Hippocampal formation (tissue), 2 donors: ENCODE measurements around the gene SSC4D.
A peak's percentile ranks its signal among the peaks of the same experiment; 100 is the strongest.
"Not testable (repeated sequence)": the region's sequence is repeated elsewhere in the genome, so short reads cannot be mapped to it uniquely, and the experiment has no call there.

ENCODE experiments used
- DNase-seq, 2 donors: peaks; one replicate each; lab custom pipeline; 2025; lab: John Stamatoyannopoulos, UW

The SSC4D gene

DNA sequence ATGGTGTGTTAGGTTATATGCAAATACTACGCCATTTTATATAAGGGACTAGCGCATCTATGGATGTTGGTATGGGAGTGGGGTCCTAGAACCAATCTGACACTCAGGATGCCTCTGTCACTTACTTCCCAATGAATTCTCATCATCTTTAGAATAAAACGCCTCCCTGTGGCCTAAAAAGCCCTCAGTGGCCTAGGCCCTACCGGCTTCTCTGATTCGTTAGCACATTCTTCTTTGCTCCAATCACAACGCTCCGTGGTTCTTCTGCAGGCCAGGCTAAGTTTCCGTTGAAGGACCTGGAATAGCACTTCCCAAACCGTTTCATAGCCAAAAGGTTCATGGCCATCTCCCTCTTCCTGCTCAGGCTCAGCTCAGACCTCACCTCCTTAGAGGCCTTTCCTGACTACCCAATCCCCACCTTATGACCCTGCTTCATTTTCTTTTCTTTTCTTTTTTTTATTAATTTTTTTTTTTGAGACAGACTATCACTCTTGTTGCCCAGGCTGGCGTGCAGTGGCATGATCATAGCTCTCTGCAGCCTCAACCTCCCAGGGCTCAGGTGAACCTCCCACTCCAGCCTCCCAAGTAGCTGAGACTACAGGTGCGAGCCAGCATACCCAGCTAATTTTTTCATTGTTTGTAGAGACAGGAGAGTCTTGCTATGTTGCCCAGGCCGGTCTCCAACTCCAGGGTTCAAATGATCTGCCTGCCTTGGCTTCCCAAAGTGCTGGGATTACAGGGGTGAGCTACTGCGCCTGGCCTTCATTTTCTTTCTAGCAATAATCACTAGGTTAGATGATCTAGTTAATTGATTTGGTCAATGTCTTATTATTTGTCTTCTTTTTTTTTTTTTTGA, 26.2 kb downstream of the SSC4D start:
- no peak for DNase-seq

DNA sequence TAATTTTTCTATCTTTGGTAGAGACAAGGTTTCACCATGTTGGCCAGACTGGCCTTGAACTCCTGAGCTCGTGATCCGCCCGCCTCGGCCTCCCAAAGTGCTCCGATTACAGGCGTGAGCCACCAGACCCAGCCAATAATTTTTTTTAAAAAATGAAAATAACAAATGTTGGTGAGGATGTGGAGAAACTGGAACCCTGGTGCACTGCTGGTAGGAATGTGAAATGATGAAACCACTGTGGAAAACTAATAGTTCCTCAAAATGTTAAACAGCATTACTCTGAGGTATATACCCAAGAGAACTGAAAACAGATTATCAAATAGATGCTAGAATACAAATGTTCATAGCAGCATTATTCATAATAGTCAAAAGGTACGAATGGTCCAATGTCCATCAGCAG, 27.7 kb downstream of the SSC4D start:
- no peak for DNase-seq

DNA sequence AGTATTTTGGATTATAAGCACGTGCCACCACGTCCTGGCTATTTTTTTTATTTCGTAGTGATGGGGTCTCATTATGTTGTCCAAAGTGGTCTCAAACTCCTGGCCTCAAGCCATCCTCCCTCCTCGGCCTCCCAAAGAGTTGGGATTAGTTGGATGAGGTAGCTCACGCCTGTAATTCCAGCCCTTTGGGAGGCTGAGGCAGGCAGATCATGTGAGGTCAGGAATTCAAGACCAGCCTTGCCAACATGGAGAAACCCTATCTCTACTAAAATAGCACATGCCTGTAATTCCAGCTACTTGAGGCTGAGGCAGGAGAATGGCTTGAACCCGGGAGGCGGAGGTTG, 28.9 kb downstream of the SSC4D start:
- DNase-seq: no peak

DNA sequence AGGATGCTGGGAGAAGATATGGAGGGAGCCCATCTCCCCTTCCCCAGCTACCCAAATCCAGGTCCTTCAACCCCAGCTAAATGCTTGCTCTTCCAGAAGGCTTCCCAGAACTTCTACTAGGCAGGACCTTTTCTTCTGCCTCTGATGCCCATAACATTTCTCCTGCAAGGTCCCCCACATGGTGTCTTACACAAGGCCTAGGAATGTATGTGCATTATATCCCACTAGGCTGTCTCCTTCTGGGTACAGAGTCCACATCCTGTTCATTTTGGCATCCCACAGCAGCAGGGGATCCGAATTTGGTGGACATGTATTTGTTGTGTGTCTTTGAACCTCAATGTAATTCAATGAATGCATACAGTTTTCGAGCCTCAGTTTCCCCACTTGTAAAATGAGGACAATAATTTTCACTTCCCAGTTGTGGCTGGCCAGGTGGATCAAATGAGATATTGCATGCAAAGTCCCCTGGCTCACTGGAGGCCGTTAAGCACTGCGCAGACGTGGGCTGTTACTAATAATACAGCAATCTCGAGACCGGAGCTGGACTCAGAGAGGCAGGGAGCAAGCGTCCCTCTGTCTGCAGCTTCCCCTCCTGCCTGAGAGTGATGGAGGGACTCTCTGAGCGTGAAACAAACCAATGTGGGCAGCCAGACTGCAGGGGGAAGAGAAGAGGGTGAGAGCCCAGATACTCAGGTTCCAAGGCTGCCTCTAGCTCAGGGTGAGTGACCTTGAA, 32.1 kb downstream of the SSC4D start:
- DNase-seq: no peak

DNA sequence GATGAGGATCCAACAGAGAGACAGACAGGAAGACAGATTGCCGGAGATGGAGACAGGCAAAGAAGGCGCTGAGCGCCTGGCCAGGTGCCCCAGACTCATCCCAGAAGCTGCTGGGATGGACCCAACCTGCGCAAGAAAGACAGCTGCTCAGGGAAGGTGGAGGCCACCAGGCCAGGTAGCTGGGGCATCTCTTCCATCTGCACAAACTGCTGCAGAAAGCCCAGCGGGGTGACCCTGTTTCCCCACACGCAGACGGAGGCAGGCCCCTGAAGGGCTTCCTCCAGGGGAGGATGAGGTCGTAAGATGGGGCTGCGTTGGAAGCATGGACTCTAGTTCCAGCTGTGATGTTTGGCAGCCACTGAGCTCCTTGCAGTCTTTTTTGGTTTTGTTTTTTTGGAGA, 34.2 kb downstream of the SSC4D start:
- DNase-seq: no peak

DNA sequence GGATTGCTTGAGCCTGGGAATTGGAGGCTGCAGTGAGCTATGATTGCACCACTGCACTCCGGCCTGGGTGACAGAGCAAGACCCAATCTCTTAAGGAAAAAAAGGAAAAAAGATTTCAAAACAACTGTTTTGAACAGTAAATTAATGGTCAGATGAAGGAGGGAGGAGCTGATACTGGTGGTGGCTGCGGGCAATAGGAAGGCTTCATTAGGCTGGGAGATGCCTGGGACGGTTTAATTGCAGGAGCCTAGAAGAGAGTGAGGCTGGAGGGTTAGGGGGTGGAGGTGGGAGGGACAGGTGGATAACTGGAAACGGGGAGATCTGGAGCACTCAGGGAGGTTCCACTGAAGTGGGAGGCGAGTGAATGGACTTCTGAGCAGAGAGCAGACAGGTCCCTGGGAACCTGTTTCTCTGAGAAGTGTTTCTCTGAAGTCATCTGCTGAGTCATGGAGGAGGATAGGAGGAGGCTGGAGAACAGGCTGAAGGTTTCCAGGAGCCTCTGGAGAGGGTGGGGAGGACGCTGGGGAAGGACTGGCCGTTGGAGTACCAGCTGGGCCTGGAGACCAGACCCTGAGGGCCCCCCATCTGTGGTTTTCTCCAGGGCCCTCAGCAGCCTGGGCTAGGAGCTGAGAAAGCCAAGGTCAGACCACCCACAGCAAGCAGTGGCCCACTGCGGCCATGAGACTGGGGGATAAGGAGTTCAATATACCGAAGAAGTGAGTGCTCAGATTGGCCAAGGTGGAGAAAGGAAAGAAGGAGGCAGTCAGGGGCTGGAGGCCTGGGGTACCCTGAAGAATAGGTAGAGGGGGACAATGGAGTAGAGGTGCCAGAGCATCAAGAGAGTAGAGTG, 36.3 kb downstream of the SSC4D start:
- DNase-seq: no peak

DNA sequence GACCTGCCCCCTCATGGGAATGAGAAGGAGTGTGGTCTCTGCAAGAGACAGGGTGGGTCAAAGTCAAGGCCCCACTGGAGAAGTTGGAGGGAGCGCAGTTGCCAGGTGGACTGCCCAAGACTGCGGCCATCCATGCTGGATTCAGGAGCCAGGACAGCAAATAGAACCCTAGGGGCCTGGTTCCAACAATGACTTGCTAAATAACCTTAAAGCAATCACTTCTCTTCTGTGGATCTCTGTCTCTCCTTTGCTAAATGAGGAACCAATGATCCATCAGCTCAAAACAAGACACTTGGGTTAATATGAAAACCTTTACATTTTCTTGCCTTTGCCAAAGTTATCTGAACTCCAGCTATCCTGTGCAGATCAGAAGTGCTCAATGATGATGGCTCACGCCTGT, 38.1 kb downstream of the SSC4D start:
- no peak for DNase-seq

DNA sequence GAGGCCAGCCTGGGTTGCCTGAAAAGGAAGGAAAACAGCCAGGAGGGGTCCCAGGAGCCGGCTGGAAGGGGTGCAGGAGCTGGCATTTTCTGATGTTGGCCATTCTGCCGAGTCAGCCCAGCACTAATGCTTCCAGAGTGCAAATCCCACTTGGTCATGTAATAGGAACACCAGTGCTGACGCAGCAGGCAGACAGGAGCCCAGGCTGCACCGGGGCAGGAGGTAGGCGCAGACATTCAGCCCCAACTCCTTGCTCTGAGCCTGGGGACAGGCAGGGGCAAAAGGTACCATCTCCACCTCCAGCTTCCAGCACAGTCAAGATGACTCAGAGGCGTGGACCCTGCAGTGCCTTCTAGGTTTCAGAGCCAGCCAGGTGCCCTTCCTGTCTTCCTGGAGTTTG, 40.5 kb downstream of the SSC4D start:
- no peak for DNase-seq

DNA sequence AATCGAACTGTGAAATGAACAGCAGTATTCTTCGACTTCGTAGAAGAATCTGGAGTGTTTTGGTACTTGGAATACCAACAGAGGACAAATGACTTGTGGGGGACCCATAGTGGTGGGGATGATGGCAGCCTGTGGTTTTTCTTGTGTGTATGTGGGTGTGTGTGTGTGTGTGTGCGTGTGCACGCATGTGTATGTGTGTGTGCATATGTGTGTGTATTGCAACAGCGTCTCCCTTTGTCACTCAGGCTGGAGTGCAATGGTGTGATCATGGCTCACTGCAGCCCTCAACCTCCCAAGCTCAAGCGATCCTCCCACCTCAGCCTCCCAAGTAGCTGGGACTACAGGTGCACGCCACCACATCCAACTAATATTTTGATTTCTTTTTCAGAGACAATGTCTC, 41.3 kb downstream of the SSC4D start:
- no peak for DNase-seq

DNA sequence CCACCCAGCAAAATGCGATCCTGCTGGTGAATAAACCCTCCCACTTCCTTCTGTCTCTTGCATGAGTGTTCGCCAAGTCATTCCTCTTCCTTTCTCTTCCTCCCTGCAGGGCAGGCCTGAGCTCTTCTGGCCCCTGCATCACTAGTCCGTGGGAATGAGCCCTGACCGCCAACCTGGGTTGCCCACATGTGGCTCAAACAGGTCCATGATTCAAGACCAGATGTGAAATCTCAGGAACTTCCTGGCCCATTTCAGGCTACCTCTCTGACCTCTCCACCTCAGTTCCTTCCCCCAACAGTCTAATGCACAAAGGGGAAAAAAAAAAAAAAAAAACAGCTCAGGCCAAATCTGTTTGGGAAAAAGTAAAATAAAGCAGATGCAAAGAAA, 45.3 kb downstream of the SSC4D start:
- DNase-seq: no peak

DNA sequence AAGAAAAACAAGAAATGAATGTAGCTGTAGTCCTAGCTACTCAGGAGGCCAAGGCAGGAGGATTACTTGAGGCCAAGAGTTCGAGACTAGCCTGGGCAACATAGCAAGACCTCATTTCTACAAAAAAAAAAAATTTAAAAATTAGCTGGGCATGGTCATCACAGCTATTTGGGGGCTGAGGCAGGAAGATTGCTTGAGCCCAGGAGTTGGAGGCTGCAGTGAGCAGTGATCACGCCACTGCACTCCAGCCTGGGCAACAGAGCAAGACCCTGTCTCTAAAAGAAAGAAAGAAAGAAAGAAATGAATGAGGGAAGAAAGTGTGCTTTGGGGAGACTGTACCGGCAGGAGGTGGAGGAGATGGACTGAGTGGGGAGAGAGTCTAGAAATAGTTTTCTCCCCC, 45.7 kb downstream of the SSC4D start:
- DNase-seq: not testable (repeated sequence)

DNA sequence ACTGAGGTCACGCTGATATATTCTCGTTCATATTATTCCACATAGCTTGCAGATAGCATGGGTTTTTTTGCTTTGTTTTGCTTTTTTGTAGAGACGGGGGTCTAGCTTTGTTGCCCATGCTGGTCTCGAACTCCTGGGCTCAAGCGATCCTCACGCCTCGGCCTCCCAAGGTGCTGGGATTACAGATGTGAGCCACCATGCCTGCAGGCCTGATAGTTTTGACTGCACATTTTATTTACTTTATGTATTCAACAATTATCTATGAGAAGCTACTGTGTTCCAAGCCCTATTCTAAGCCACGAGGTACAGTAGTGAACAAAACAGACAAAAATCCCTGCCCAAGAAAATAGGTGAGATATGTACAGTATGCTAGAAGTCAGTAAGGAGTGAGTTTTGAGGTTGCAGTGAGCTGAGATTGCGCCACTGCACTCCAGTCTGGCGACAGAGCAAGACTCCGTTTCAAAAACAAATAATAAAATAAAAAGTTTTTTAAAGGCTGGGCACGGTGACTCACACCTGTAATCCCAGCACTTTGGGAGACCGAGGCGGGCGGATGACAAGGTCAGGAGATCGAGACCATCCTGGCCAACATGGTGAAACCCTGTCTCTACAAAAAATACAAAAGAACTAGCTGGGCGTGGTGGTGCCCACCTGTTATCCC, 49.4 kb downstream of the SSC4D start:
- no peak for DNase-seq

DNA sequence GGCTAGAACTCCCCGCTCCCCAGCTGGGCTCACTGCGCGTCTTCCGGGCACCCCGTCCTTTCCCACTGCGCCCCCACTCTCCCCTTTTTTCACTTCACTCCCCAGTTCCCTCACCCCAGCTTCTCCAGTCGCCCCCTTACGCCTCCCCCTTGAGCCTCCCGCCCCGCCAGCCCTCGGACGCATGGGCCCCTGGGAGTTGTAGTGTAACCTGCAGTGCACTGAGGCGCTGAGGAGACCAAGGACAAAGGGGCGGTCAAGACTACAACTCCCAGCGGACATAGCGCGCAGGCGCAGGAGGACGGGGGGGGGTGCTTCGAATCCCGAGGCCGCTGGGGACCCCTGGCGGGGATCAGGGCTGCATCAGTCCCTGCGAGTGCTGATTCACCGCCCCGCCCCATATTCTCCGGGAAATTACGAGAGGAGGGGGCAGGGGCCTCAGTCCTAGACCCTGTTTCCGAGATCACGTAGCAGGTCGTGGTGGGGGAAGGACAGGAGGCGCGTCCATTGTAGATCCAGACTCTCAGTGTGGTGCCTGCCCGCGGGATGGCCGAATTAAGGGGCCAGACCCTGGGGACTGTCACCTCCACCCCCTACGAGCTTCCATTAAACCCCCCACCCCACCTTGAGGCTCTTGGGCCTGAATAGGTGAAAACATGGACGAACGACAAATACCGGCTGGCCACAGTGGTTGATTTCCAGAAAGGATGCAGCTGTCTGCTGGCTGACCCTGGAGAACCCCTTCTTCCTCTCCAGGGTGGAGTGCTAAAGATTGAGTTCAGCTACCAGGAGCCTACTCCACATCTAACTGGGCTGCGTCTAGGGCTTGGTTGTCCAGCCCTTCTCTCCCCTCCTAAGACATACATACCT, 50.2 kb downstream of the SSC4D start:
- peak; percentile 98 for DNase-seq

DNA sequence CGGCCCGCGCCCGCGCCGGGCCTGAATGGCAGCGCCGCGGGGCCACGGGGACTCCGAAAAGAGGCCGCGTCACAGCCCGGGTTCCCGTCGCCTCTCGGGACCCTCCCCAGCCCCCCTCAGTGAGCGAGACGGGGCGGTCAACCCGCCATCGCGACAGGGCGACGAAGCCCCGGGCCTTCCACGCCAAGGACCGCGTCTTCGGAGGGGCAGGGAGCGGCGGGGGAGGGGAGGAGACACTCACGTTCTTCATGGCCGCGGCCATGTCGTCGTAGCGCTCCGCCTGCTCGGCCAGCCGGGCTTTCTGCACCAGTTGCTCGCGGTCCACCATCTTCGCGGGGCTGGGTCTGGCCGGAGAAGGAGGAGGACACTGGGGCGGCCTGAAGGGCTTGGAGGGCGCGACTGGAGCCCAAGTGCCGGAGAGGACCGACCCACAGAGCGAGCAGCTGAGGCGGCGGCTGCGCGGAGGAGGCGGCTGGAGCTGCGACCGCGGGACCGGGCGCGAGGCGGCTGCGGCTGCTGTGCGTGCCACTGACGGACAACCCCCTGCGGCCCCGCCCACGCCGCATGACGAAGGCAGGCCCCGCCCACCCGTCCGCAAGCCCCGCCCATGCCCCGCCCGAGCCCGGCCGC, 50.9 kb downstream of the SSC4D start, which contains the start of gene YWHAG:
TSS of gene YWHAG (minus strand) at position 511 of the 630 bp plus-strand sequence. CDS start at position 328, 183 bp downstream.
- peak; percentile 90 to 98 for DNase-seq

DNA sequence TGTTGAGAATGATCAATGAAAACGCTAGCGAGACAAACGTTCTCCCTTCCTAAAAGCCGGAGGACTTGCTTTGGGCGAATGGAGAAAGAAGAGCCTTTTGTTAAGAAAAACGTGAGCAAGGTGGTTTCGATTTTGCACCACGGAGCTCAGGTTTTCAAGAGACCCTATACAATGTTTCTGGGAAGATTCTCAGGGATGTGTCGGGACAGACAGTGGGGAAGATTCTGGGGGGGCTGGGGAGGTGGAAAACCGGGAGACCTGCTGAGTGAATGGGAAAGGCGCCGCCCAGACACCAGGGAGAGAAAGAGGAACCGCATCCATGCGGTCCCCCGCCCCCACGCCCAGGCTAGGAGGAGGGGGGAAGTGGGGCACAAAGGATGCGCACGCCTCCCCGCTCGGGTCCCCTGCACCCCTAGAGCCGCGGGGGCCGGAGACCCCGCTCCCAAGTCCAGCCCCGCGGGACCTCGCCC, 51.5 kb downstream of the SSC4D start:
- peak; percentile 44 to 65 for DNase-seq

DNA sequence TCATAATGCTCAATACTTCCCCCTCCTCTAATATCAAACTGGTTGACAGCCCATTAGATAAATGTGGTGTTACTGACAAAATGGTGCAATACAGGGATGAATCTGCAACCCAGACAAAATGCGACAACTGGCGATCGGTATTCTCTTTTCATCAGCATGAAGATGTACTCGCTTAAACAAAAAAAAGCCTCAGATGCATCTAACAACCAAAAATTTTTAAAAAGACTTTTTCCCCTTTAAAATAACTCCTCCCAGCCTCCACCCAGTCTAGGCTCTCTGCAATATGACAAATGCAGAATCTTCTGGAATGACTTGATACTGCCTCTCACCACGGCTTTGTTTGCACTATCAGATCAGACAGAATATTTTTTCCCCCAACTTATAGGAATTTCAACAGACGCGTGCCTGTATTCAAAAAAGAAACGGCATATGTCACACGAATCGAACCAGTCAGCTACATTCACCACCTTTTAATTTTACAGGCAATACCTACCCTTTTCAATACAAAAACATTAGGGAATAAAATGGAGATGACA, 52.0 kb downstream of the SSC4D start:
- peak in 1 of 2 donors; percentile 49 for DNase-seq

DNA sequence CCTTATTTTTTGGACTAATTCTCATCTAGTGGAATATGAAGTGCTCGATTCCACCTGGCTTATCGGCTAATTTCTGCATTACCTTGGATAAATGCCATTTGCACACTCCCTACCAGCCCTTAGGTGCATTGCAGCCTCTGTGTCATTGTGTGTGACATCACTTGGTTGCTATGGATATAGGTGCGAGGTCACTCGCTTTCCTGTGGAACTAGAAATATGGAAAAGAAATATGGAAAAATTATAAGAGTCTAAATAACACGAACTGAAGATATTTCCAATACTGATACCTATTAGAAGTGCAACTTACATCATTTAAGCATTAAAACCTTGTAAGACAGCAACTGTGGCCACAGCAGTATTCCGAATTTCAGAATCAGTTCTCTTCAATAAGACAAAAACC, 52.7 kb downstream of the SSC4D start:
- no peak for DNase-seq

DNA sequence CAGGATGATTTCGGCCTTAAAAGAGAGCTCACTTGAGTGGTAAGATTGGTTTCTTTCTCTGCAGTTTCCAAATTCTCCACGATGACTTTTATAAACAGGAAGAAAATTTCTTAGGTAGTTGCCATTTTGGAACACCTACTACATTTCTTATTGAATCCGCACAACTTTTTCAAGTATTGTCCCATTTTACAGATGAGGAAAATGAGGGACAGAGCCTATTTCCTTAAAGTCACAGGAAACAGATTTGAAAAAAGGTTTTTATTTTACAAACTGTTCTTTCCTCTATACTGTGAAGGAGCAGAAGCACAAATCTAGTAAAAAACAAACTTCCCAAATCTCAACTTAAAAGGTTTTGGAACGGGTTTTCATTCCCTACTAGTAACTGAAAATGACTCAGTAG, 53.4 kb downstream of the SSC4D start:
- DNase-seq: no peak

DNA sequence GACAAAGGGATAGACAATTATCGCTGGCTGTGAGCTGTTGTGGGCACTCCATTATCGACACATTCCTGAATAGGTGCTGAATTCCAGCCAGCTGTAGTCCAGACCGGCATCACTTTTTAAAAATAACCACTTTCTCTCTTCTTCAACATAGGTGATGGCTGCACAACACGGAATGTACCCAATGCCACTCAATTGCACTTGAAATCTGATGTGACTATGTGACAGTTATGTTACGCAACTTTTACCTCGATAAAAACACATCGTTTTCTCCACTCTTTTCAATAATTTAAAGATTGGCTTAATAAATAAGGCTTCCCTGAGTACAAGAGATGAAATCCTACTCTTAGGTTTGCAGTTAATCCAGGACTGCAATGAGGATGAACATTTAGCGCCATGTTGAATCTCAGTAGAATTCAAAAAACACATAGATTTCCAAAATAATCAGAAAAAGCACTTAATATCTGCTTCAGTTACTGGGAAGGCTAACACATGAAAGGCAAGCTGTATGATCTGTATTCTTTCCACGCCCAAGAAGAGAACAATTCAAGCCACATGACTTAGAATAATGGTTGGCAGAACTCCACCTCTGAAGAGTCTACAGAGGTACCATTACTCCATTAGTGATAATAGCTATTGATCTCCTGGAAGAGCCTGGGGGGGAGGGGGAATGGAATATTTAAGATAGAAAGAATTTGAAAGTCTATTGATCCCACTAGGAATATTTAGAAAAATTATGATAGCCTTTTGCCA, 54.3 kb downstream of the SSC4D start:
- no peak for DNase-seq
